ENCODE data around the gene BTAF1. TPM values are rescaled to one million over a fixed set of nuclear protein-coding genes. Genes with fewer than 3 reads are reported as not detected.

Gene BTAF1
- total RNA-seq, 1 donor from 2014 or later, result 31.0 TPM

DNA sequence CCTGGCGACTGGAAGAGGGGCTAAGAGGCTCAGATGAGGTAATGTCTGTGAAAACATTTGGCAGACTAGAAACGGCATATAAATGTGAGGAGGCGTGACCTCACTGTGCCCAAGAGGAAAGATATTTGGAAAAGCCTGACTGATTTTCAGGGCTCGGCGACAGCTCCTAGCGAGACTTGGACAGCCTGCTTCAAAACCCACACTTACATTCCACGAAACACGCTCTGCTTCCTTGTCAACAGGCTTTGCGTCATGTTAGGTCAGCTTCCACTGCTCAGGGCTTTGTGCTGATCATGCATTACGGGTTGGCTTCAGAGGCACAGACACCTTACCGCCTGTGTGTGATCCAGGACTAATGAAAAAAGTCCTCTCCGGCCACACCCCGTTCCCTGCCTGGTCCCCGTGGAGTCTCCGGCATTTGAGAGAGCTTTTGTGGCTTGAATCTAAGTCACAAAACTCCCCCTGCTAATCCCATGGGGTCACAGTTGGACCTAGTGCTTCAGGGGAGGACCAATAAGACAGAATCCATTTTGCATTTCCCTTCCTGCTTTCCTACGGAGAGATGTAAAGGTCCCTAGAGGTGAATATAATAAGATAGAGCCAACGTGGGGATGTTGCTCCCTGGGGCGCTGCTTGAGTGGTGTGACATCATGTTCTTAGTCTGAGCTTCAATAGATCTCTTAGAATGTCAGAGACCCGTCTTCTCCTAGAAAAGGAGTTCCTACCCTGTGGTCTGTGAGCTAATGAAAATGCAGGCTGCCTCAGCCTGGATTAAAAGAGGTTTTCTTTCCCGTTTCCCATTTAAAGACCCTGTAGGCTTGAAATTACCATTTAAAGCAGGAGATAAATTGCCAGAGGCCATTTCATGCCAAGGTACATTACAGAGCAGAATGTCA is 39.8 kb upstream of the BTAF1 start:
- TF ChIP-seq, protein P1, sequence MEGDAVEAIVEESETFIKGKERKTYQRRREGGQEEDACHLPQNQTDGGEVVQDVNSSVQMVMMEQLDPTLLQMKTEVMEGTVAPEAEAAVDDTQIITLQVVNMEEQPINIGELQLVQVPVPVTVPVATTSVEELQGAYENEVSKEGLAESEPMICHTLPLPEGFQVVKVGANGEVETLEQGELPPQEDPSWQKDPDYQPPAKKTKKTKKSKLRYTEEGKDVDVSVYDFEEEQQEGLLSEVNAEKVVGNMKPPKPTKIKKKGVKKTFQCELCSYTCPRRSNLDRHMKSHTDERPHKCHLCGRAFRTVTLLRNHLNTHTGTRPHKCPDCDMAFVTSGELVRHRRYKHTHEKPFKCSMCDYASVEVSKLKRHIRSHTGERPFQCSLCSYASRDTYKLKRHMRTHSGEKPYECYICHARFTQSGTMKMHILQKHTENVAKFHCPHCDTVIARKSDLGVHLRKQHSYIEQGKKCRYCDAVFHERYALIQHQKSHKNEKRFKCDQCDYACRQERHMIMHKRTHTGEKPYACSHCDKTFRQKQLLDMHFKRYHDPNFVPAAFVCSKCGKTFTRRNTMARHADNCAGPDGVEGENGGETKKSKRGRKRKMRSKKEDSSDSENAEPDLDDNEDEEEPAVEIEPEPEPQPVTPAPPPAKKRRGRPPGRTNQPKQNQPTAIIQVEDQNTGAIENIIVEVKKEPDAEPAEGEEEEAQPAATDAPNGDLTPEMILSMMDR (IDR thresholded peaks at IDR 0.05), result no peak
- no peak overlapping the region for H3K4me3 ChIP-seq
- no peak for DNase-seq
- no peaks in the 10 kb centered on the region for H3K36me3 ChIP-seq
- H3K27ac ChIP-seq, result no peak overlapping the region
- H3K9me3 ChIP-seq, result no peaks in the 10 kb centered on the region
- ATAC-seq, result peak; percentile 81
- intact Hi-C loops (cut with DNase I), result no loop called here
- H3K4me1 ChIP-seq, result peaks cover 28% of the 10 kb centered on the region
- H3K27me3 ChIP-seq (ENCODE audit: low read depth), result peaks cover 7% of the 10 kb centered on the region

DNA sequence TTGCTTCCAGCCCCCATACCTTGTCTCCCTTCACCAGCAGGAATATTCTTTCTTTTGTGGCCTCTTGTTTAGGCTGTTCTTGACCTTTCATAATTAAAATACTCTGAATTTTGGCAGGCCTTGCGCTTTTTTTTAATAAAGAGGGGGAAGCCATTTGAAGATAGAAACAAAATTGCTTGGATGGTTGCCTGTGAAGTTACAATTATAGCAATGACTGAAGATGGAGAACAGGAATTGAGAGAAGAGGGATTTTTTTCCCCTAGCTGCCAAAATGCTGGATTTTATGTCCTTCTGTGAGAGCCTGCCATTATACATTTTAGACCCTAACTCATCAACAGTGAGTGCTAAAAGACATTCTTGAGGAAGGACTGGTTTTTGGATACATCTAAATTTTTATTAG is 39.0 kb upstream of the BTAF1 start:
- TF ChIP-seq, protein P1 (IDR thresholded peaks at IDR 0.05), result no peak
- DNase-seq (no peak), ATAC-seq (no peak)
- Histone ChIP-seq H3K36me3 (no peaks in the 10 kb centered on the region), H3K27ac (no peak overlapping the region), H3K4me3 (no peak overlapping the region), H3K27me3 (ENCODE audit: low read depth) (peaks cover 13% of the 10 kb centered on the region), H3K9me3 (no peaks in the 10 kb centered on the region), H3K4me1 (peaks cover 28% of the 10 kb centered on the region)
- intact Hi-C loops (cut with DNase I), result no loop called here

DNA sequence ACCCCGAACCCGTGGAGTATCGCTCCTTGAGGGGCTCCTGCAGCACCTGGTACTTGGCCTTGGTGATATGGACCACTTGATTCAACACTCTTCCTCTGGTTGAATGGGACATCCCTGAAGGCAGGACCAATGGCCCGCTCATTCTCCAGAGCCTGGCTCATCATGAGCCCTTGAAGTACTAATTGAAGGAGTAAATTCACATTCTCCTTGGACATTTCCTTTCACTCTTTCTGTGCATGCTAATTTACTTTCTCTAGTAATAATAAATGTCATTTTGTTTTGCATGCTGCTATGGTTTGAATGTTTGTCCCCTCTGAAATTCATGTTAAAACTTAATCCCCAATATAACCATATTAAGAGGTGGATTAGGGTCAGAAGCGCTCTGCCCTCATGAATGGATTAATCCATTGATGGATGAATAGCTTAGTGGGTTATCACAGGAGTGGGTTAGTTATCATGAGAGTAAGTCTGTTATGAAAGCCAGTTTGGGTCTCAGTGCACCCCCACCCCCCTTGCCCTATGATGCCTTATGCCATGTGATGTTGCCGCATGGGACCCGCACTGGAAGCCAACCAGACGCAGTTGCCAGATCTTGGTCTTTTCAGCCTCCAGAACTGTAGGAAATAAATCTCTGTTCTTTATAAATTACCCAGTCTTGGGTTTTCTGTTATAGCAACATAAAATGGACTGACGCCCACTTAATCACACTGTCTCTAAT is 38.0 kb upstream of the BTAF1 start:
- no peak for DNase-seq
- Histone ChIP-seq H3K4me3 (no peak overlapping the region), H3K4me1 (peaks cover 28% of the 10 kb centered on the region), H3K9me3 (no peaks in the 10 kb centered on the region), H3K27ac (no peak overlapping the region), H3K27me3 (ENCODE audit: low read depth) (peaks cover 13% of the 10 kb centered on the region), H3K36me3 (no peaks in the 10 kb centered on the region)
- intact Hi-C loops (cut with DNase I), result no loop called here
- TF ChIP-seq, protein P1 (IDR thresholded peaks at IDR 0.05), result no peak
- ATAC-seq, result no peak

DNA sequence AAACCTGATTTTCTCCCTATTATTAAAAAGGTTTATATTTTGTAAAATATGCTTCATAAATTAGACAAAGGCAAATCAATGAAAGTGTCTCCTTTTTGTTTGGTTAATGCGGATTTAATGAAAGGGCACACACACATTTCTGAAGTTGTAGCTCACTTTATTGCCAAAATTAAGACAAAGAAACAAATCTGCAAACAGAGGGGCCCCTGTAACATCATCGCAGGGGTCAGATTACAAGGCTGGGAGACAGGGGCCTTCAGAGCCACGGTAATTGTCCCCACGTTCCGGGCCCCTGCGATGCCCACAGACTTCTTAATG is 36.7 kb upstream of the BTAF1 start:
- no peak overlapping the region for H3K27ac ChIP-seq
- H3K27me3 ChIP-seq (ENCODE audit: low read depth), result peaks cover 13% of the 10 kb centered on the region
- H3K4me1 ChIP-seq, result peaks cover 28% of the 10 kb centered on the region
- no peak for DNase-seq
- intact Hi-C loops (cut with DNase I), result no loop called here
- no peaks in the 10 kb centered on the region for H3K36me3 ChIP-seq
- TF ChIP-seq, protein P1 (IDR thresholded peaks at IDR 0.05), result no peak
- H3K9me3 ChIP-seq, result no peaks in the 10 kb centered on the region
- ATAC-seq, result no peak
- H3K4me3 ChIP-seq, result peak overlapping the region; percentile 53

DNA sequence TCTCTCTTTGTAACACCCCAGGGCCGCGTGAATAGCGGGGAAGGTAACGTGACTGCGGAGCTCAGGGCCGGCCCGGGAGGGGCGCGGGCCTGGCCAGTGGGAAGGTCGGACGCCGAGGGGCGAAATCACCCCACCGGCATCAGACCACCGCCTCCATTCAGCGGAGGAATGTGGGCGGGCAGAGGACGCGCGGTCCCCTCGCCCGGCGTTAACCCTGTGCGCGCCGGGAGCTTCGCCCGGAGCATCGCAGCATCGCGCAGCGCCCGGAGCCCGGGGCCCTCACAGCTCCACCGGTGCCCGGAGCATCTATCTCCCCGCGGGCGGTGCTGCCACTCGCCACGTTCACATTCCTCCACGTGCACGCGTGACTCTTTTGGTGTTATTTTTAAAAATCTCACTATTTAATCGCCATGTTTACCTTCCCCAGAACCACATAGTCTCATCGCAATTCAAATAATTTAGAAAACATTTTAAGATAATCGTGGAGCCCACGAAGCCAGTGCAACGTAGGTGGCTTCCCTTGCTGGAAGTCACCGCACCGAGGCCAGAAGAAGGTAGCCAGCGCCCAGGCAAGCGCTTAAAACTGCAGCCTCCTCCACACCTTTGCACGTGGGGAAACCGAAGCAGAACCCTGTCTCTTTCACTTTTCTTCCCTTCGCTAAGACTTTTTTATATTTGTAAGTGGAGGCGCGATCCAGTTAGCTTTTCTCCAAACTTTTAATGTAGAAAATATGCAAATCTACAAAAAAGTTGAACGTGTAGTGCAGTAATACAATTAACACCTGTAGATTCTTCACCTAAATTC is 36.1 kb upstream of the BTAF1 start:
- H3K4me3 ChIP-seq, result peak overlapping the region; percentile 53
- TF ChIP-seq, protein P1 (IDR thresholded peaks at IDR 0.05), result no peak
- intact Hi-C loops (cut with DNase I), result no loop called here
- H3K27me3 ChIP-seq (ENCODE audit: low read depth), result peaks cover 13% of the 10 kb centered on the region
- no peaks in the 10 kb centered on the region for H3K9me3 ChIP-seq
- DNase-seq (no peak), ATAC-seq (peak; percentile 75 to 78)
- peaks cover 28% of the 10 kb centered on the region for H3K4me1 ChIP-seq
- no peak overlapping the region for H3K27ac ChIP-seq
- no peaks in the 10 kb centered on the region for H3K36me3 ChIP-seq

All from lower lobe of right lung (tissue), 2 donors.